DND-41 (cell line): Measurements from ENCODE around the gene RAB4B.

Experiments used
- ATAC-seq: fragments of 200-7000 bp; cut with Tn5 transposase; 3 replicates; pipeline ENCODE4 v1.9.1; 2021; ENCODE audit warnings: low read depth; ENCODE audit not compliant: insufficient read depth
- DNase-seq: peaks from one replicate; pipeline ENCODE4 v3.0.0-alpha.2; 2020
- H2AFZ ChIP-seq: 2 replicates; pipeline ENCODE4 v1.6.0; 2012; ENCODE audit warnings: low read depth, low read length
- H3K27ac ChIP-seq: 2 replicates; pipeline ENCODE4 v1.5.1; 2012; ENCODE audit warnings: low read length, inconsistent platforms
- H3K27me3 ChIP-seq: fragments of 200-600 bp; sonication (generic); 2 replicates; pipeline ENCODE4 v1.6.0; 2012; ENCODE audit warnings: low read length, mild to moderate bottlenecking, inconsistent platforms; ENCODE audit not compliant: insufficient read depth, poor library complexity
- H3K36me3 ChIP-seq: 2 replicates; pipeline ENCODE4 v1.5.1; 2012; ENCODE audit warnings: low read length, inconsistent platforms; ENCODE audit not compliant: insufficient read depth
- H3K4me1 ChIP-seq: 2 replicates; pipeline ENCODE4 v1.5.1; 2012; ENCODE audit warnings: mild to moderate bottlenecking, low read length; ENCODE audit not compliant: insufficient read depth
- H3K4me2 ChIP-seq: 2 replicates; pipeline ENCODE4 v1.6.0; 2012; ENCODE audit warnings: mild to moderate bottlenecking, moderate library complexity, low read length, inconsistent platforms; ENCODE audit not compliant: insufficient read depth
- H3K4me3 ChIP-seq, 2 experiments: fragments of 200-600 bp in 1 of 2; shearing (Covaris generic) in 1 of 2; 2 replicates each; pipeline ENCODE4 v1.5.1; 2012 to 2016; ENCODE audit warnings: inconsistent platforms in 2 of 2, low read length in 2 of 2, mild to moderate bottlenecking in 2 of 2, low read depth in 1 of 2, moderate library complexity in 1 of 2
- H3K79me2 ChIP-seq: 2 replicates; pipeline ENCODE4 v1.6.0; 2012; ENCODE audit warnings: low read length, inconsistent platforms; ENCODE audit not compliant: insufficient read depth
- H3K9ac ChIP-seq: 2 replicates; pipeline ENCODE4 v1.6.0; 2012; ENCODE audit warnings: low read depth, mild to moderate bottlenecking, inconsistent platforms, low read length, moderate library complexity
- H3K9me3 ChIP-seq: 2 replicates; pipeline ENCODE4 v1.5.1; 2012; ENCODE audit warnings: low read length, moderate library complexity, mild to moderate bottlenecking, inconsistent platforms; ENCODE audit not compliant: insufficient read depth, severe bottlenecking
- H4K20me1 ChIP-seq: 2 replicates; pipeline ENCODE4 v1.6.0; 2012; ENCODE audit warnings: low read length; ENCODE audit not compliant: insufficient read depth
- CTCF ChIP-seq: IDR thresholded peaks from 2 replicates; pipeline ENCODE4 v1.5.1; 2012; ENCODE audit warnings: borderline replicate concordance, low read length, moderate library complexity, mild to moderate bottlenecking; ENCODE audit not compliant: poor library complexity, severe bottlenecking; ENCODE audit errors: extremely low read depth
- EZH2 ChIP-seq: IDR thresholded peaks from 3 replicates; pipeline ENCODE4 v1.6.1; 2012; ENCODE audit warnings: borderline replicate concordance, low read depth, mild to moderate bottlenecking, moderate library complexity, low read length, inconsistent platforms; ENCODE audit not compliant: severe bottlenecking

The RAB4B gene

DNA sequence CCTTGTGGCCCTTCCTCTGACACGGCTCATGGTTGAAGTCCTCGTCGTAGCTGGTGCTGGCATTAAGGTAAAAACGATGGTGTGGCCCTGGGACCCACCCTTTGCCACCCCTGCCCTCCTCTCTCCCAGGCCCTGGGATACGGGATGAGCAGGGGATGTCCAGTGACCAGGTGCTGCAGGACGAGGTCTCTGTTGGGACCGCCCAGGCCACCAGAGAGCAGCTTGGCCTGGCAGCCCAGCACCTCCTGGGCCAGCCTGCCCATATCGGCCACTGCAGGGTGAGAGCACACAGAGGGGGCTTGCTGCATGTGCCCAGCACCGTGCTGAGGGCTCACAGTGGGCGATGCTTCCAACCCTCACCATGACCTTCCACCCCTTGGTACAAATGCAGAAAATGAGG, 34.1 kb upstream of the RAB4B start:
- ATAC-seq = no peak
- no peak overlapping the region for H3K27ac ChIP-seq
- H3K79me2 ChIP-seq = peaks cover 14% of the 10 kb centered on the region
- DNase-seq = no peak
- no peak overlapping the region for H3K4me3 ChIP-seq
- H2AFZ ChIP-seq = no peak overlapping the region
- TF ChIP-seq EZH2 (no peak), CTCF (no peak)
- H3K9ac ChIP-seq = no peak overlapping the region
- no peaks in the 10 kb centered on the region for H3K9me3 ChIP-seq
- H3K4me2 ChIP-seq = no peak overlapping the region
- peaks cover 14% of the 10 kb centered on the region for H3K4me1 ChIP-seq
- no peaks in the 10 kb centered on the region for H3K27me3 ChIP-seq
- H3K36me3 ChIP-seq = peaks cover 24% of the 10 kb centered on the region
- H4K20me1 ChIP-seq = no peaks in the 10 kb centered on the region

- H4K20me1 ChIP-seq = no peaks in the 10 kb centered on the region
- H3K27me3 ChIP-seq = no peaks in the 10 kb centered on the region
- peaks cover 22% of the 10 kb centered on the region for H3K4me1 ChIP-seq
- no peak overlapping the region for H3K9ac ChIP-seq
- H3K79me2 ChIP-seq = peaks cover 22% of the 10 kb centered on the region
- TF ChIP-seq CTCF (peak; percentile 28), EZH2 (no peak)
- DNase-seq (no peak), ATAC-seq (no peak)
- H3K36me3 ChIP-seq = peaks cover 18% of the 10 kb centered on the region
- H3K4me2 ChIP-seq = no peak overlapping the region
- no peaks in the 10 kb centered on the region for H3K9me3 ChIP-seq
- no peak overlapping the region for H3K4me3 ChIP-seq
- H3K27ac ChIP-seq = no peak overlapping the region
- no peak overlapping the region for H2AFZ ChIP-seq
These were observed 33.3 kb upstream of the RAB4B start for GRCh38 chr19:40744554-40745401.

GRCh38 chr19:40745402-40745780, 32.7 kb upstream of the RAB4B start:
- Histone ChIP-seq H4K20me1 (no peaks in the 10 kb centered on the region), H3K4me1 (peaks cover 23% of the 10 kb centered on the region), H3K27ac (no peak overlapping the region), H3K9ac (no peak overlapping the region), H3K9me3 (no peaks in the 10 kb centered on the region), H3K36me3 (peaks cover 18% of the 10 kb centered on the region), H2AFZ (no peak overlapping the region), H3K4me2 (no peak overlapping the region), H3K27me3 (no peaks in the 10 kb centered on the region), H3K79me2 (peaks cover 26% of the 10 kb centered on the region), H3K4me3 (no peak overlapping the region)
- no peak for TF ChIP-seq CTCF
- DNase-seq (no peak), ATAC-seq (no peak)
